ENCODE data around the gene KLK12. TPM values are rescaled to one million over a fixed set of nuclear protein-coding genes. Genes with fewer than 3 reads are reported as not detected.

KLK12 gene
- total RNA-seq (not detected in 2 replicates), polyA plus RNA-seq (not detected in 2 replicates), polyA minus RNA-seq (not detected in 2 replicates)
- not detected for total RNA-seq (2013)

DNA sequence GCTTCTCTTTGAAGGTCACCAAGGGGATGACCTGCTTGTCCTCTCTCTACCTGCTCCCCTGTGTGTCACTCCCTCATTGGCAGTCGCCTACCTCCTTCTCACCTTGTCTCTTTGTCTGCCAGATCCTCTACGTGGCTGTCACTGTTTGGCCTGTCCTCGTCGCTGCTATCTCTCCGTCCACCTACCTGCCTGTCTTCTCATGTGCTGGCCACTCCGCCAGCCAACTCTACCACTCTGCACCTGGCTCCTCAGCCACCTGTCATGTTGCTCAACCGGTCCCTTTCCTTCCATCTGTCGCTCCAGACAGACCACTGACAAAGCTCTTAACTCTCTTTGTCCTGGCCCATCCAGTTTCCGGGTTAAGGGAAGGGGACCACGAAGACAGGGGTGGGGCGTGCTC is at the start of gene KLK12:
Gene KLK12, minus strand, starts transcription at position 299 of the 400 bp plus-strand sequence. CDS start 381 bp downstream, outside the sequence.
- Mint-ChIP-seq H3K4me3 (no peak within 1 kb of the TSS), H3K27me3 (peaks cover 23% of the 10 kb centered on the region), H3K9me3 (ENCODE audit: insufficient read depth) (peaks cover 3% of the 10 kb centered on the region), H3K27ac (no peak within 1 kb of the TSS), H3K4me1 (no peaks in the 10 kb centered on the region)
- H4K20me1 ChIP-seq (ENCODE audit: control insufficient read depth, insufficient read depth, low read length, poor library complexity, severe bottlenecking), result no peaks in the 10 kb centered on the region
- H3K27ac ChIP-seq (ENCODE audit: low read length in 2 of 2), result no peak within 1 kb of the TSS
- intact Hi-C loops (cut with micrococcal nuclease), result no loop called here
- H3K27me3 ChIP-seq (replicated peaks in 1 of 4; ENCODE audit: control extremely low read depth in 1 of 4, control insufficient read depth in 3 of 4, insufficient read depth in 4 of 4, low read length in 3 of 4), result peaks cover 0 to 4% (median 0%) of the 10 kb centered on the region in 4 experiments
- ChIA-PET POLR2A (no interaction called here), CTCF (interaction anchor here (0.8 kb wide), 1 partner anchor 14 kb away, joined by 3 read pairs; no protein-coding TSS in a partner anchor)
- H3K4me1 ChIP-seq (ENCODE audit: control insufficient read depth in 2 of 2, insufficient read depth in 2 of 2, low read length in 2 of 2), result no peaks in the 10 kb centered on the region
- no peak for ATAC-seq (ENCODE audit: low read depth)
- no peak within 1 kb of the TSS for H3K4me2 ChIP-seq (replicated peaks; ENCODE audit: low read depth, low read length, poor library complexity, severe bottlenecking)
- WGBS (ENCODE audit: insufficient coverage), result 54% methylated on average over 6 of the region's 11 CpGs
- no peaks in the 10 kb centered on the region for H3K79me2 ChIP-seq (ENCODE audit: control insufficient read depth, insufficient read depth, low read length)
- H2AFZ ChIP-seq (ENCODE audit: insufficient read depth, low read depth, low read length, poor library complexity, severe bottlenecking), result no peak within 1 kb of the TSS
- no peaks in the 10 kb centered on the region for H3K36me3 ChIP-seq (replicated peaks in 1 of 2; ENCODE audit: control extremely low read depth in 1 of 2, control insufficient read depth in 1 of 2, extremely low read depth in 1 of 2, insufficient read depth in 2 of 2, low read length in 1 of 2)
- TF ChIP-seq EZH2 (IDR thresholded peaks at IDR 0.05; ENCODE audit: borderline replicate concordance, insufficient read depth, low read depth, low read length, poor library complexity, severe bottlenecking), result no peak
- TF ChIP-seq, protein P1, sequence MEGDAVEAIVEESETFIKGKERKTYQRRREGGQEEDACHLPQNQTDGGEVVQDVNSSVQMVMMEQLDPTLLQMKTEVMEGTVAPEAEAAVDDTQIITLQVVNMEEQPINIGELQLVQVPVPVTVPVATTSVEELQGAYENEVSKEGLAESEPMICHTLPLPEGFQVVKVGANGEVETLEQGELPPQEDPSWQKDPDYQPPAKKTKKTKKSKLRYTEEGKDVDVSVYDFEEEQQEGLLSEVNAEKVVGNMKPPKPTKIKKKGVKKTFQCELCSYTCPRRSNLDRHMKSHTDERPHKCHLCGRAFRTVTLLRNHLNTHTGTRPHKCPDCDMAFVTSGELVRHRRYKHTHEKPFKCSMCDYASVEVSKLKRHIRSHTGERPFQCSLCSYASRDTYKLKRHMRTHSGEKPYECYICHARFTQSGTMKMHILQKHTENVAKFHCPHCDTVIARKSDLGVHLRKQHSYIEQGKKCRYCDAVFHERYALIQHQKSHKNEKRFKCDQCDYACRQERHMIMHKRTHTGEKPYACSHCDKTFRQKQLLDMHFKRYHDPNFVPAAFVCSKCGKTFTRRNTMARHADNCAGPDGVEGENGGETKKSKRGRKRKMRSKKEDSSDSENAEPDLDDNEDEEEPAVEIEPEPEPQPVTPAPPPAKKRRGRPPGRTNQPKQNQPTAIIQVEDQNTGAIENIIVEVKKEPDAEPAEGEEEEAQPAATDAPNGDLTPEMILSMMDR (IDR thresholded peaks at IDR 0.05), result no peak
- H3K4me3 ChIP-seq (ENCODE audit: control extremely low read depth in 1 of 5, extremely low read depth in 1 of 5, insufficient read depth in 1 of 5, low read depth in 2 of 5, low read length in 4 of 5), result no peak within 1 kb of the TSS
- DNase-seq, result no peak
- peaks cover 0 to 9% (median 0%) of the 10 kb centered on the region in 3 donors for H3K9me3 ChIP-seq (ENCODE audit: control extremely low read depth in 1 of 3, control insufficient read depth in 2 of 3, insufficient read depth in 1 of 3, low read length in 2 of 3)
- no peak within 1 kb of the TSS for H3K9ac ChIP-seq (ENCODE audit: low read length)

DNA sequence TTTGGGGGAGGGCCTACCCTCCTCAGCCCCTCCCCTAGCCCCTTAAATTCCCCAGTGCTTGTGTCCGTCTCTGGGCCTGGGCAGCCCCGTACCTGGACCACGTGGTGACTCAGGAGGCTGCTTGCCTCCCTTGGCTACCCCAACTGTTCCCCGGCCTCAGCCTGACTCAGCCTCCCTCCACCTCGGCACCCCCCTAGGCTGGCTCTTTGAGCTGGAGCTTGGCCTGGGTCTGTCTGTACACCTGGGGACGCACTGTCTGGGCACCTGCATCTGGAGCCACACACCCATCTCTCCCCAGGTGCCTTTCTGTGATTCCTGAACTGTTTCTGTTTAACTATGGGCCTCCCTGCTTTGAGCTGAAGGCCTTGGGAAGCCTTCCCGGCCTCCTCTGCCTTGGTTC is 49.7 kb upstream of the KLK12 start:
- Mint-ChIP-seq H3K27ac (no peak overlapping the region), H3K9me3 (ENCODE audit: insufficient read depth) (no peaks in the 10 kb centered on the region), H3K4me1 (no peaks in the 10 kb centered on the region), H3K4me3 (no peak overlapping the region), H3K27me3 (peaks cover 13% of the 10 kb centered on the region)
- DNase-seq (no peak), ATAC-seq (ENCODE audit: low read depth) (no peak)
- Histone ChIP-seq H3K9ac (ENCODE audit: low read length) (no peak overlapping the region), H3K4me3 (ENCODE audit: control extremely low read depth in 1 of 5, extremely low read depth in 1 of 5, insufficient read depth in 1 of 5, low read depth in 2 of 5, low read length in 4 of 5) (no peak overlapping the region), H3K4me2 (replicated peaks; ENCODE audit: low read depth, low read length, poor library complexity, severe bottlenecking) (no peak overlapping the region), H4K20me1 (ENCODE audit: control insufficient read depth, insufficient read depth, low read length, poor library complexity, severe bottlenecking) (no peaks in the 10 kb centered on the region), H3K79me2 (ENCODE audit: control insufficient read depth, insufficient read depth, low read length) (no peaks in the 10 kb centered on the region), H3K27ac (ENCODE audit: low read length in 2 of 2) (no peak overlapping the region), H3K4me1 (ENCODE audit: control insufficient read depth in 2 of 2, insufficient read depth in 2 of 2, low read length in 2 of 2) (no peaks in the 10 kb centered on the region), H2AFZ (ENCODE audit: insufficient read depth, low read depth, low read length, poor library complexity, severe bottlenecking) (no peak overlapping the region), H3K36me3 (replicated peaks in 1 of 2; ENCODE audit: control extremely low read depth in 1 of 2, control insufficient read depth in 1 of 2, extremely low read depth in 1 of 2, insufficient read depth in 2 of 2, low read length in 1 of 2) (no peaks in the 10 kb centered on the region), H3K9me3 (ENCODE audit: control extremely low read depth in 1 of 3, control insufficient read depth in 2 of 3, insufficient read depth in 1 of 3, low read length in 2 of 3) (no peaks in the 10 kb centered on the region), H3K27me3 (replicated peaks in 1 of 4; ENCODE audit: control extremely low read depth in 1 of 4, control insufficient read depth in 3 of 4, insufficient read depth in 4 of 4, low read length in 3 of 4) (no peaks in the 10 kb centered on the region)
- TF ChIP-seq, protein P1 (IDR thresholded peaks at IDR 0.05), result no peak
- no peak for TF ChIP-seq EZH2 (IDR thresholded peaks at IDR 0.05; ENCODE audit: borderline replicate concordance, insufficient read depth, low read depth, low read length, poor library complexity, severe bottlenecking)
- ChIA-PET CTCF (interaction anchor here (0.7 kb wide), 1 partner anchor 10 kb away, joined by 4 read pairs; no protein-coding TSS in a partner anchor), POLR2A (no interaction called here)
- 84% methylated on average over 6 of the region's 7 CpGs for WGBS (ENCODE audit: insufficient coverage)
- intact Hi-C loops (cut with micrococcal nuclease), result no loop called here
